Endothelial cell of umbilical vein (primary cell): ENCODE measurements around the gene CTSZ. TPM values are rescaled to one million over a fixed set of nuclear protein-coding genes. Genes with fewer than 3 reads are reported as not detected.
A peak's percentile ranks its signal among the peaks of the same experiment; 100 is the strongest.

Source experiments
- BruUV-seq: library from RNA; stranded (reverse); fragments of 400-500 nt; replicated peaks from 2 replicates; lab custom pipeline; 2021; lab: Mats Ljungman, UMichigan
- CTCF ChIA-PET: fragments of 300-600, 350-600 bp; sonication (Branson Sonifier 250); formaldehyde crosslinking; loops from one replicate; lab custom pipeline; 2021; ENCODE audit warnings: antibody characterized with exemption, inconsistent platforms; lab: Charles Lee
- POLR2A ChIA-PET: fragments of 300-600, 350-600 bp; sonication (Branson Sonifier 250); formaldehyde crosslinking; loops from one replicate; lab custom pipeline; 2021; ENCODE audit warnings: antibody characterized with exemption, inconsistent platforms; lab: Charles Lee
- DNase-seq: peaks from one replicate; pipeline ENCODE4 v3.0.0-alpha.2; 2011; ENCODE audit warnings: low read depth, low spot score
- FAIRE-seq: peaks from 2 replicates; lab custom pipeline; 2011; peaks lifted over from hg19 to GRCh38; lab: Jason Lieb, UNC
- H2AFZ ChIP-seq: 2 replicates; pipeline ENCODE4 v1.6.0; 2012; ENCODE audit warnings: low read depth, low read length, control low read depth, inconsistent platforms
- H3K27ac ChIP-seq: 2 replicates; pipeline ENCODE4 v1.5.1; 2011; ENCODE audit warnings: low read depth, mild to moderate bottlenecking, control low read depth, low read length, moderate library complexity; ENCODE audit not compliant: insufficient read depth
- H3K27me3 ChIP-seq, 2 experiments: 2 replicates each; pipeline versions ENCODE4 v1.6.0 to v1.6.1; 2011; ENCODE audit warnings: low read length in 2 of 2, mixed read lengths in 1 of 2; ENCODE audit not compliant: control insufficient read depth in 2 of 2, insufficient read depth in 2 of 2
- H3K36me3 ChIP-seq, 2 experiments: 2 replicates in 1 of 2; 3 replicates in 1 of 2; pipeline ENCODE4 v1.5.1; 2011; ENCODE audit warnings: low read length in 2 of 2, mild to moderate bottlenecking in 1 of 2, moderate library complexity in 1 of 2; ENCODE audit not compliant: control insufficient read depth in 2 of 2, insufficient read depth in 2 of 2; ENCODE audit errors: extremely low read depth in 1 of 2
- H3K4me1 ChIP-seq: 3 replicates; pipeline ENCODE4 v1.5.1; 2011; ENCODE audit warnings: mild to moderate bottlenecking, low read length; ENCODE audit not compliant: control insufficient read depth, insufficient read depth; ENCODE audit errors: extremely low read depth
- H3K4me2 ChIP-seq: 2 replicates; pipeline ENCODE4 v1.6.1; 2011; ENCODE audit warnings: low read length, control low read depth, mixed read lengths; ENCODE audit not compliant: insufficient read depth
- H3K4me3 ChIP-seq, 3 experiments: fragments of 200-600 bp in 1 of 3; sonication (generic), shearing (Covaris generic) in 1 of 3; replicated peaks in 1 of 3; 2 replicates each; pipeline ENCODE4 v1.5.1; 2011 to 2016; ENCODE audit warnings: control low read depth in 3 of 3, low read length in 3 of 3, mild to moderate bottlenecking in 2 of 3, inconsistent platforms in 1 of 3, low read depth in 1 of 3, moderate library complexity in 1 of 3; ENCODE audit not compliant: insufficient read depth in 1 of 3
- H3K79me2 ChIP-seq: 2 replicates; pipeline ENCODE4 v1.6.0; 2012; ENCODE audit warnings: low read length, inconsistent platforms; ENCODE audit not compliant: control insufficient read depth, insufficient read depth
- H3K9ac ChIP-seq: replicated peaks from 2 replicates; pipeline ENCODE3; 2011; ENCODE audit warnings: low read length, control low read depth; ENCODE audit not compliant: insufficient read depth; ENCODE audit errors: extremely low read depth
- H3K9me1 ChIP-seq: replicated peaks from 3 replicates; pipeline ENCODE4 v1.6.0; 2011; ENCODE audit warnings: mild to moderate bottlenecking, low read length; ENCODE audit not compliant: control insufficient read depth, insufficient read depth; ENCODE audit errors: extremely low read depth
- H3K9me3 ChIP-seq: replicated peaks from 2 replicates; pipeline ENCODE4 v1.5.1; 2012; ENCODE audit warnings: low read length, inconsistent platforms; ENCODE audit not compliant: control insufficient read depth, insufficient read depth
- H4K20me1 ChIP-seq: replicated peaks from 2 replicates; pipeline ENCODE3; 2011; ENCODE audit warnings: mild to moderate bottlenecking, low read length; ENCODE audit not compliant: control insufficient read depth, insufficient read depth; ENCODE audit errors: extremely low read depth
- FOS ChIP-seq: IDR thresholded peaks from 2 replicates; pipeline ENCODE4 v1.6.1; 2011; ENCODE audit warnings: mild to moderate bottlenecking, low read length, moderate library complexity, borderline replicate concordance; ENCODE audit not compliant: insufficient read depth
- GATA2 ChIP-seq: IDR thresholded peaks from 2 replicates; pipeline ENCODE4 v1.7.0; 2011; ENCODE audit warnings: low read depth, mild to moderate bottlenecking, moderate library complexity, mixed read lengths, low read length; ENCODE audit not compliant: insufficient read length, insufficient read depth
- POLR2AphosphoS5 ChIP-seq: IDR thresholded peaks from 2 replicates; pipeline ENCODE4 v1.6.1; 2012; ENCODE audit warnings: low read depth, mild to moderate bottlenecking, control low read depth, low read length, moderate library complexity; ENCODE audit not compliant: insufficient read depth
- dilution Hi-C: fragments of 300-500 bp; cut with MboI; formaldehyde crosslinking; loops from one replicate; pipeline ENCODE4 v1.15.0; 2019; ENCODE audit warnings: low sequenced_read_pairs; ENCODE audit not compliant: extremely low pct_ligation_motif_present
- intact Hi-C: fragments of 100-400 bp; cut with micrococcal nuclease; formaldehyde crosslinking; loops from one replicate; pipeline ENCODE4 v1.10.0; 2022
- polyA plus RNA-seq, 4 experiments: library from polyadenylated mRNA; depleted of rRNA in 3 of 4; stranded (reverse) in 3 of 4; unstranded in 1 of 4; fragments of >200 nt; gene quantifications; 2 replicates each; pipeline versions ENCODE4 v1.2.1 to v1.2.3, GENCODE V29; 2011 to 2012; ENCODE audit warnings: missing spikeins in 1 of 4
- total RNA-seq: library from RNA; stranded (reverse); gene quantifications from 2 replicates; pipeline ENCODE4 v1.2.3, GENCODE V29; 2021
- TF ChIP-seq, protein P1 (sequence below), 2 donors: IDR thresholded peaks; 1 replicate in 1 of 2; 2 replicates in 1 of 2; pipeline ENCODE4 v1.5.1; 2011; ENCODE audit warnings: low read length in 2 of 2, mild to moderate bottlenecking in 2 of 2, moderate library complexity in 2 of 2, control low read depth in 1 of 2, inconsistent platforms in 1 of 2, low read depth in 1 of 2; ENCODE audit not compliant: insufficient read depth in 1 of 2; ENCODE audit errors: extremely low read depth in 1 of 2

Gene CTSZ
- total and polyA plus RNA-seq, 2 donors (not counting 3 experiments of a cell fraction or from before 2014, with no cell fraction given), result 304 to 387 TPM

DNA sequence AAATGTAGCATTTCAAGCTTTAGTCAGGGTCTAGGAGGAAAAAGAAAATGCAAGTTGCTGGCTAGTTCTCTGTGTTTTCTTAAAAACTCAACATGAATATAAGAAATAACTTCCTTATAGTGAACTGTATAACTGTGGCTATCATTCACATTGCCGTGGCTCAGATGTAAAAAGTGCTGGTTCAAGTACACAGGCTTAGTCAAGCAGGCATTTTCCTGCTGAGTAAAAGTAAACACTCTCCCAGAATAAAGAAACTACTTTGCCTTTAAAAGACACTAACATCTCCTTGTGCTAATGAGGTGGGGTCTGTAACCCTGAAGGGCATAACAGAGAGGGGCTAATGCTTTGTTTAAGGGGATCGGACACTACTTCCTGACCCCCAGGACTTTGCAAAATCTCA is 21.8 kb upstream of the CTSZ start:
- Histone ChIP-seq H3K9me1 (no peaks in the 10 kb centered on the region), H3K4me1 (peaks cover 43% of the 10 kb centered on the region), H3K4me3 (peak overlapping the region; percentile 1 to 61 (median 14)), H3K9me3 (no peaks in the 10 kb centered on the region), H3K36me3 (peaks cover 10 to 18% of the 10 kb centered on the region in 2 experiments), H3K27ac (no peak overlapping the region), H2AFZ (no peak overlapping the region), H3K27me3 (no peaks in the 10 kb centered on the region), H3K79me2 (peaks cover 77% of the 10 kb centered on the region), H4K20me1 (no peaks in the 10 kb centered on the region), H3K4me2 (peak overlapping the region; percentile 94), H3K9ac (peak overlapping the region; percentile 40)
- no peak for FAIRE-seq
- dilution Hi-C loops, result no loop called here
- no peak for TF ChIP-seq GATA2
- no peak for TF ChIP-seq POLR2AphosphoS5
- no TSS peak for BruUV-seq
- DNase-seq, result peak; percentile 27
- intact Hi-C loops, result loop anchor here (1.0 kb wide), 1 partner anchor 8 kb away; no protein-coding TSS in a partner anchor
- ChIA-PET CTCF (interaction anchor here (1.3 to 3.7 kb wide), 3 partner anchors 9 to 17 kb away, joined by 4 to 14 read pairs (median 5); partner anchors contain the start of gene TUBB1), POLR2A (no interaction called here)

DNA sequence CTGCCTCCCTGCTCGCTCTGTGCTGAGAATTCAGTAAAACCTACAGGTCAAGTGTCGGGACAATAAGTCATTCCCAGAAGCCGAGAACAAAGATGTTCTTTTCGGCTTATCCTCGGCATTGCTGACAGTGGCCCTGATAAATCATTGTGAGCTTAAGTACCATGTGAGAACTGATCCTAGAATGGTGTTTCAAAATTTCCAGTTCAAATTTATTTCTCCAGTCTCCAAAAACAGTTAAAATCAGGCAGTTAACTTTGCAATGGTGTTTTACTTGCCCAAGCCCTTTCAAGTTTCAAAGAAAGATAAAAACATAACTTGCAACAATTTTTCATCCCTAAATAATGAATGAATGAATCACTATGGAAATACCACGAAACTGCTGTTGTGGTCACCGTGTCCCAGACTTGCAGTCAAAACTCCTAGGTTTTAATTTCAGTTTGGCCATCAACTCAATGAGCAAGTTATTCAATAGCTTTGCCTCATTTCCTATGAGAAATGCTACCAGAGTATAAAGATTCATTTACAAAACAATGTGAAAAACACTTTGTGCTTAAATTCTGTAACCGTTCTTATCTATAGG is 20.8 kb upstream of the CTSZ start:
- dilution Hi-C loops (no loop called here), intact Hi-C loops (no loop called here)
- H3K27me3 ChIP-seq, result no peaks in the 10 kb centered on the region
- FAIRE-seq (no peak), DNase-seq (no peak)
- ChIA-PET POLR2A (no interaction called here), CTCF (interaction anchor here (1.7 to 3.7 kb wide), 2 partner anchors 8 to 11 kb away, joined by 5 to 14 read pairs; partner anchors contain the start of gene TUBB1)
- H3K27ac ChIP-seq, result no peak overlapping the region
- H2AFZ ChIP-seq, result no peak overlapping the region
- no peak overlapping the region for H3K9ac ChIP-seq
- no peaks in the 10 kb centered on the region for H3K9me3 ChIP-seq
- H3K4me2 ChIP-seq, result peak overlapping the region; percentile 94
- no peak overlapping the region for H3K4me3 ChIP-seq
- H4K20me1 ChIP-seq, result no peaks in the 10 kb centered on the region
- TF ChIP-seq FOS (no peak), POLR2AphosphoS5 (no peak)
- TF ChIP-seq, protein P1, sequence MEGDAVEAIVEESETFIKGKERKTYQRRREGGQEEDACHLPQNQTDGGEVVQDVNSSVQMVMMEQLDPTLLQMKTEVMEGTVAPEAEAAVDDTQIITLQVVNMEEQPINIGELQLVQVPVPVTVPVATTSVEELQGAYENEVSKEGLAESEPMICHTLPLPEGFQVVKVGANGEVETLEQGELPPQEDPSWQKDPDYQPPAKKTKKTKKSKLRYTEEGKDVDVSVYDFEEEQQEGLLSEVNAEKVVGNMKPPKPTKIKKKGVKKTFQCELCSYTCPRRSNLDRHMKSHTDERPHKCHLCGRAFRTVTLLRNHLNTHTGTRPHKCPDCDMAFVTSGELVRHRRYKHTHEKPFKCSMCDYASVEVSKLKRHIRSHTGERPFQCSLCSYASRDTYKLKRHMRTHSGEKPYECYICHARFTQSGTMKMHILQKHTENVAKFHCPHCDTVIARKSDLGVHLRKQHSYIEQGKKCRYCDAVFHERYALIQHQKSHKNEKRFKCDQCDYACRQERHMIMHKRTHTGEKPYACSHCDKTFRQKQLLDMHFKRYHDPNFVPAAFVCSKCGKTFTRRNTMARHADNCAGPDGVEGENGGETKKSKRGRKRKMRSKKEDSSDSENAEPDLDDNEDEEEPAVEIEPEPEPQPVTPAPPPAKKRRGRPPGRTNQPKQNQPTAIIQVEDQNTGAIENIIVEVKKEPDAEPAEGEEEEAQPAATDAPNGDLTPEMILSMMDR (IDR thresholded peaks at IDR 0.05; ENCODE audit: extremely low read depth in 1 of 2, insufficient read depth in 1 of 2, low read depth in 1 of 2, low read length in 2 of 2), result no peak
- H3K4me1 ChIP-seq, result peaks cover 40% of the 10 kb centered on the region
- no peaks in the 10 kb centered on the region for H3K9me1 ChIP-seq
- H3K36me3 ChIP-seq, result peaks cover 16 to 19% of the 10 kb centered on the region in 2 experiments
- no TSS peak for BruUV-seq
- H3K79me2 ChIP-seq, result peaks cover 77% of the 10 kb centered on the region
